ENCODE measurements around the gene DEDD. TPM values are rescaled to one million over a fixed set of nuclear protein-coding genes. Genes with fewer than 3 reads are reported as not detected.

DEDD gene
- polyA plus RNA-seq, 1 of the 3 experiments (the other 2 are of a cell fraction) = 45.0 TPM

DNA sequence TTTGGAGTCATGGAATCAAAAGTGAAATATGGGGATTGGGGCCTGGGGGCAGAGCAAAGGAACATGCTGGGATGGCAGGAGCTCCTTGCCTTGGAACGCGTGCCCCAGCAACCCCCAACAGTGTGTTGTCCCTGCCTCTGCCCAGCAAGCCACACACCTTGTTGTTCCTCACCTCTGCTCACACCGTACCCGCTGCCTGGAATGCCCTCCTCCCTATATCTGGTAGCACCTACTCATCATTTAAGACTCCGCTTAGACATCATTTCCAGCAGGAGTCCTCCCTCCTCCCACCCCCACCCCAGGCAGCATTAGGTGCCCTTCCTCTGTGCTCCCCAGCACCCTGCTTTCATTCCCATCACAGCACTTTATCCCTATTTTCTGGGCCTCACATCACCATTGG lies 50.9 kb downstream of the DEDD start (continued):
- TF ChIP-seq, protein P1, sequence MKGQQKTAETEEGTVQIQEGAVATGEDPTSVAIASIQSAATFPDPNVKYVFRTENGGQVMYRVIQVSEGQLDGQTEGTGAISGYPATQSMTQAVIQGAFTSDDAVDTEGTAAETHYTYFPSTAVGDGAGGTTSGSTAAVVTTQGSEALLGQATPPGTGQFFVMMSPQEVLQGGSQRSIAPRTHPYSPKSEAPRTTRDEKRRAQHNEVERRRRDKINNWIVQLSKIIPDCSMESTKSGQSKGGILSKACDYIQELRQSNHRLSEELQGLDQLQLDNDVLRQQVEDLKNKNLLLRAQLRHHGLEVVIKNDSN (IDR thresholded peaks at IDR 0.05; ENCODE audit: borderline replicate concordance, low read depth) = no peak
- TF ChIP-seq CHD2 (IDR thresholded peaks at IDR 0.05; ENCODE audit: low read length, partially characterized antibody) = no peak
- no peak for TF ChIP-seq FOXJ3 (CRISPR knock-in tag; IDR thresholded peaks at IDR 0.05)
- no peak for TF ChIP-seq ELF1 (IDR thresholded peaks at IDR 0.05)

DNA sequence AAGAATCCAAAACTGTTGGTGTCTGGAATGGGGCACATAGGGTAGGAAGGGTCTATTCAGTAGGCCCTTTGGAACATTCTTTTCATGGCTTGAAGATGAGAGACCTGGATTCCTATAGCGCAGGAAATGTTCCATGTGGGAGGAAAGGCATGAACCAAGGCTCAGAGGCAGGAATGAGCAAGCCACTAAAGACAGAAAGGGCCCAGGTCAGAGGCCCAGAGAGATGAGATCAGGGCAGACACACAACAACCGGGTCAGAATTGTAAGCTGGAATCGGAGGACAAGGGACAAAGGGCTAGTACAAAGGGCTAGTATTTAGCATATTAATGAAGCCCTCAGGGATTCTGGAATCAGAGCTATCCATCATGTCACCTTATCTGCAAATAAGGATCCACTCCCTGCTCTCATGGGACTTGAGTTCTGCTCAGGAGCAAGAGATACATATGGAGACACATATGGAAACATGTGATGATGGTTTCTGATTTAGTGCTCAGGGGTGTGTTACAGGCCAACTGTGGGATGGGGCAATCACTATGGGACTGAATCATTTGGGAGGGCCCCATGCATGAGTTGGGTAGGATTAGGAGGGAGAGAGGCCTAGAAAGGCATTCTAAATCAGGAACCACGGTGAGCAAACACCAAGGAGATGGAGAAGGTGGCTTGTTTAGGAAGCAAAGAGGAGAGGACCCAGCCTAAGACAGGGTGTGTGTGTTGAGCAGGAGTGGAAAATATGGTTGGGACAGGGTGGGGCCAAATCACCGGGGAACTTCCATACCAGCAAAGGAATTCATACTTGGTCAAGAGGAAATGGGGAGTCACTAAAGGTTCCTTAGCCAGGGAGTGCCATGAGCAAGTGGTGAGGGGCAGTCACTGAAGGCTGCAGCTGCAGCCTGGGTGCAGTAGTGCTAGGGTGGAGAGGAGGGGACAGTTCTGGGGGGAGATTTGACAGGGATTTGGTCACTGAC lies 51.7 kb downstream of the DEDD start:
- H3K27ac ChIP-seq (ENCODE audit: low read depth in 2 of 2, low read length in 1 of 2) = no peak overlapping the region
- H3K4me3 ChIP-seq (ENCODE audit: low read depth in 2 of 2, low read length in 1 of 2) = no peak overlapping the region
- peaks cover 8 to 13% of the 10 kb centered on the region in 2 experiments; a peak in 2 of 4 replicates for H3K4me1 ChIP-seq (ENCODE audit: control insufficient read depth in 1 of 2, insufficient read depth in 2 of 2, low read depth in 1 of 2, low read length in 1 of 2)
- no peak overlapping the region for H2AFZ ChIP-seq (ENCODE audit: low read depth)
- no peaks in the 10 kb centered on the region for H3K9me3 ChIP-seq
- no peaks in the 10 kb centered on the region for H3K36me3 ChIP-seq (replicated peaks in 1 of 2; ENCODE audit: control insufficient read depth in 1 of 2, insufficient read depth in 2 of 2, low read length in 1 of 2)
- no peaks in the 10 kb centered on the region for H3K27me3 ChIP-seq (ENCODE audit: insufficient read depth)
- WGBS (ENCODE audit: low lambda C conversion rate) = 49% methylated on average over 5 of the region's 5 CpGs
- TF ChIP-seq RAD21 (IDR thresholded peaks at IDR 0.05; ENCODE audit: low read length) (no peak), ELF1 (IDR thresholded peaks at IDR 0.05) (no peak), MXI1 (IDR thresholded peaks at IDR 0.05; ENCODE audit: low read depth, low read length) (no peak), TEAD4 (IDR thresholded peaks at IDR 0.05; ENCODE audit: borderline replicate concordance, insufficient read depth) (no peak), GABPA (IDR thresholded peaks at IDR 0.05; ENCODE audit: low read depth) (no peak)
- H3F3A ChIP-seq (replicated peaks; ENCODE audit: insufficient read depth) = no peaks in the 10 kb centered on the region
- no peaks in the 10 kb centered on the region for H3K79me2 ChIP-seq (ENCODE audit: insufficient read depth)
- POLR2A ChIA-PET = no interaction called here
- DNase-seq = no peak
- H3K9ac ChIP-seq = no peak overlapping the region
- H3K9me2 ChIP-seq = no peaks in the 10 kb centered on the region
- H3K4me2 ChIP-seq = no peak overlapping the region
- CTCF ChIA-PET = interaction anchor here (0.7 to 22.7 kb wide), 4 partner anchors 9 to 85 kb away, joined by 3 to 198 read pairs (median 6); partner anchors contain the start of genes KLHDC9 and NECTIN4
- no peaks in the 10 kb centered on the region for H4K20me1 ChIP-seq (ENCODE audit: insufficient read depth)

DNA sequence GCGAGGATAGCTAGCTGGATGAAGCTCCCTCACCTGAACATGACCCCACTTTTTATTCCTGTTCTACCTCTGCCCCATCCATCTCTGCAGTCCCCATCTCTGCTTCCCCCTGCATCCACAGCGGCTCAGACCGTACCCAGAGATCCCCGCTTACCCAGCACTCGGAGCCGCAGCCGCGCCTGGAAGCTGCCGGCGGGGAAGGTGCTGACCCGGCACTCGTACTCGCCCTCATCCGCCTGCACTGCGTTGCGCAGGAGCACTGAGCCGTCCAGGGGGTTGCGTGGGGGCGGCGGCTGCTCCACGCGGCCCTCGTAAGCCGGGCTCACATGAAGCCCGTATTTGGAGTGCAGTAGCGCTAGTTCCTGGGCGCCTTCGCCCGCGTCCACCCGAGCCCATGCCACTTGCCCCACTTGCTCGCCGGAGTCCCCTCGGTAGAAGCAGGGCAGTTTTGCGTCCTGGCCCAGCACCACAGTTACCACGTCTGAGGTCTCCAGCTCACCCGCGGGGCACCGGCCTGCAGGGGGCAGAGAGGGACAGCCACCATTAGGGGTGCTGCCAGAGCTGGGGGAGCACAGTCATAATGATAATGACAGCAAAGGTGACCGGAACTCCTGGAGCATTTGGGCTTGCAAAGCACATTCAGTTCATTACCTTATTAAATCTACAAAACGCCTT lies 52.9 kb downstream of the DEDD start:
- Histone ChIP-seq H3K27ac (ENCODE audit: low read depth in 2 of 2, low read length in 1 of 2) (no peak overlapping the region), H3F3A (replicated peaks; ENCODE audit: insufficient read depth) (no peaks in the 10 kb centered on the region), H3K79me2 (ENCODE audit: insufficient read depth) (no peaks in the 10 kb centered on the region), H3K9me2 (no peaks in the 10 kb centered on the region), H3K27me3 (ENCODE audit: insufficient read depth) (no peaks in the 10 kb centered on the region), H3K4me2 (no peak overlapping the region), H3K9ac (no peak overlapping the region), H3K4me1 (ENCODE audit: control insufficient read depth in 1 of 2, insufficient read depth in 2 of 2, low read depth in 1 of 2, low read length in 1 of 2) (peaks cover 7 to 8% of the 10 kb centered on the region in 2 experiments; a peak in 2 of 4 replicates), H3K9me3 (no peaks in the 10 kb centered on the region), H3K4me3 (ENCODE audit: low read depth in 2 of 2, low read length in 1 of 2) (no peak overlapping the region), H2AFZ (ENCODE audit: low read depth) (no peak overlapping the region), H3K36me3 (replicated peaks in 1 of 2; ENCODE audit: control insufficient read depth in 1 of 2, insufficient read depth in 2 of 2, low read length in 1 of 2) (no peaks in the 10 kb centered on the region), H4K20me1 (ENCODE audit: insufficient read depth) (no peaks in the 10 kb centered on the region)
- WGBS (ENCODE audit: low lambda C conversion rate) = 68% methylated on average over 22 of the region's 41 CpGs
- DNase-seq = no peak
- ChIA-PET POLR2A (no interaction called here), CTCF (interaction anchor here (0.6 to 22.7 kb wide), 3 partner anchors 17 to 901 kb away, joined by 3 to 198 read pairs (median 3); partner anchors contain the start of gene KLHDC9)
- TF ChIP-seq FOXM1 (IDR thresholded peaks at IDR 0.05; ENCODE audit: low read depth) (no peak), RCOR1 (IDR thresholded peaks at IDR 0.05; ENCODE audit: low read length) (no peak), MXI1 (IDR thresholded peaks at IDR 0.05; ENCODE audit: low read depth, low read length) (no peak), RFX5 (IDR thresholded peaks at IDR 0.05; ENCODE audit: low read length) (no peak), CHD2 (IDR thresholded peaks at IDR 0.05; ENCODE audit: low read length, partially characterized antibody) (no peak), NRF1 (IDR thresholded peaks at IDR 0.05; ENCODE audit: low read depth, low read length) (no peak)
- TF ChIP-seq, protein P2, sequence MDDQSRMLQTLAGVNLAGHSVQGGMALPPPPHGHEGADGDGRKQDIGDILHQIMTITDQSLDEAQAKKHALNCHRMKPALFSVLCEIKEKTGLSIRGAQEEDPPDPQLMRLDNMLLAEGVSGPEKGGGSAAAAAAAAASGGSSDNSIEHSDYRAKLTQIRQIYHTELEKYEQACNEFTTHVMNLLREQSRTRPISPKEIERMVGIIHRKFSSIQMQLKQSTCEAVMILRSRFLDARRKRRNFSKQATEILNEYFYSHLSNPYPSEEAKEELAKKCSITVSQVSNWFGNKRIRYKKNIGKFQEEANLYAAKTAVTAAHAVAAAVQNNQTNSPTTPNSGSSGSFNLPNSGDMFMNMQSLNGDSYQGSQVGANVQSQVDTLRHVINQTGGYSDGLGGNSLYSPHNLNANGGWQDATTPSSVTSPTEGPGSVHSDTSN (IDR thresholded peaks at IDR 0.05) = no peak
- TF ChIP-seq, protein P3, sequence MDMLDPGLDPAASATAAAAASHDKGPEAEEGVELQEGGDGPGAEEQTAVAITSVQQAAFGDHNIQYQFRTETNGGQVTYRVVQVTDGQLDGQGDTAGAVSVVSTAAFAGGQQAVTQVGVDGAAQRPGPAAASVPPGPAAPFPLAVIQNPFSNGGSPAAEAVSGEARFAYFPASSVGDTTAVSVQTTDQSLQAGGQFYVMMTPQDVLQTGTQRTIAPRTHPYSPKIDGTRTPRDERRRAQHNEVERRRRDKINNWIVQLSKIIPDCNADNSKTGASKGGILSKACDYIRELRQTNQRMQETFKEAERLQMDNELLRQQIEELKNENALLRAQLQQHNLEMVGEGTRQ (IDR thresholded peaks at IDR 0.05; ENCODE audit: borderline replicate concordance, low read depth, low read length) = no peak
- TF ChIP-seq, protein P4, sequence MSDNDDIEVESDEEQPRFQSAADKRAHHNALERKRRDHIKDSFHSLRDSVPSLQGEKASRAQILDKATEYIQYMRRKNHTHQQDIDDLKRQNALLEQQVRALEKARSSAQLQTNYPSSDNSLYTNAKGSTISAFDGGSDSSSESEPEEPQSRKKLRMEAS (IDR thresholded peaks at IDR 0.05; ENCODE audit: low read depth) = no peak
- TF ChIP-seq, protein P5, sequence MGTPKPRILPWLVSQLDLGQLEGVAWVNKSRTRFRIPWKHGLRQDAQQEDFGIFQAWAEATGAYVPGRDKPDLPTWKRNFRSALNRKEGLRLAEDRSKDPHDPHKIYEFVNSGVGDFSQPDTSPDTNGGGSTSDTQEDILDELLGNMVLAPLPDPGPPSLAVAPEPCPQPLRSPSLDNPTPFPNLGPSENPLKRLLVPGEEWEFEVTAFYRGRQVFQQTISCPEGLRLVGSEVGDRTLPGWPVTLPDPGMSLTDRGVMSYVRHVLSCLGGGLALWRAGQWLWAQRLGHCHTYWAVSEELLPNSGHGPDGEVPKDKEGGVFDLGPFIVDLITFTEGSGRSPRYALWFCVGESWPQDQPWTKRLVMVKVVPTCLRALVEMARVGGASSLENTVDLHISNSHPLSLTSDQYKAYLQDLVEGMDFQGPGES (IDR thresholded peaks at IDR 0.05; ENCODE audit: low read depth, low read length) = no peak
